ENCODE measurements around the gene ABO. TPM values are rescaled to one million over a fixed set of nuclear protein-coding genes. Genes with fewer than 3 reads are reported as not detected.
"Not testable (repeated sequence)": the region's sequence is repeated elsewhere in the genome, so short reads cannot be mapped to it uniquely, and the experiment has no call there.

The ABO gene
- total and polyA plus RNA-seq, 2 donors (not counting 3 experiments of a cell fraction or from before 2014, with no cell fraction given) = not detected

DNA sequence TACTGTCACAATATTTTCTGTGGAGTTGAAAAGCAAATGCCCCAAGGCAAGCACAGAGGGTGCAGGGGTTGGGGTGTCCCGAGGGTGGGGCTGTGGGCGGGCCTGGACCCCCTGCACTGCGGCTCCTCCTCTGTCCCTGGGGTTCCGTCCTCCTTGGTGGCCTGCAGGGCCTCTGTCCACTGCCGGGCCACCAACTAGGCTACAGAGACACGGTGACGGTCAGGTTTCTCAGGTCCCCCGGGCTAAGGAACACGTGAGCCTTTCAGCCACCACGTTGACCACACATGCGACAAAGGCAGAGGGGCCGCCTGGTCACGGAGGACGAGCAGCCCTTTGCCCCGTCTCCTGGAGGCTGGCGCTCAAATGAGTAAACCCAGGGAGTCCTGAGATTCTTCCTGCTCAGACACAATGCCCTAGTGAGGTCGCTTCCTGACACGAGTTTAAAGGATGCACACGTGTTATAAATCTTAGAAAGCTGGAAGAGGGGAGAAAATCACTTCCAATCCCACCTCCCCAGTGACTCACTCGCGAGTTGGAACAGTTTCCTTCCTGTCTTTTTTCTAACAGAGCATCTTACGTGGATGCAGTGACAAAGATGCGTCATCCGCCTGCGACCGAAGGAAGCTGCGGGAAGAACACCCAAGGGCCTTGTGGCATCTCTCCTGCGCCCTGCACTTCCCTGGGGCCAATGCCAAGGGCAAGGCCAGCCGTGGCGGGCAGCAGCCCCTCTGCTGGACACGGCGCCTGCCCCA, 41.1 kb downstream of the ABO start:
- no peaks in the 10 kb centered on the region for H4K20me1 ChIP-seq (replicated peaks; ENCODE audit: control insufficient read depth, extremely low read depth, insufficient read depth, low read length)
- dilution Hi-C loops (cut with MboI; ENCODE audit: extremely low pct_ligation_motif_present, low sequenced_read_pairs) (no loop called here), intact Hi-C loops (cut with micrococcal nuclease) (no loop called here)
- peaks cover 17% of the 10 kb centered on the region for H3K4me1 ChIP-seq (ENCODE audit: control insufficient read depth, extremely low read depth, insufficient read depth, low read length)
- H3K9me3 ChIP-seq (replicated peaks; ENCODE audit: control insufficient read depth, insufficient read depth, low read length) = no peaks in the 10 kb centered on the region
- no peaks in the 10 kb centered on the region for H3K36me3 ChIP-seq (ENCODE audit: control insufficient read depth in 2 of 2, extremely low read depth in 1 of 2, insufficient read depth in 2 of 2, low read length in 2 of 2)
- no TSS peak for BruUV-seq (replicated peaks)
- peak; percentile 70 for DNase-seq (ENCODE audit: low read depth, low spot score)
- H3K27me3 ChIP-seq (ENCODE audit: control insufficient read depth in 2 of 2, insufficient read depth in 2 of 2, low read length in 2 of 2) = peaks cover 0 to 2% of the 10 kb centered on the region in 2 experiments
- no peak overlapping the region for H3K9ac ChIP-seq (replicated peaks; ENCODE audit: extremely low read depth, insufficient read depth, low read length)
- ChIA-PET POLR2A (no interaction called here), CTCF (interaction anchor here (1.6 to 2.0 kb wide), 2 partner anchors 48 to 96 kb away, joined by 3 to 7 read pairs; no protein-coding TSS in a partner anchor)
- H3K4me3 ChIP-seq (replicated peaks in 1 of 3; ENCODE audit: insufficient read depth in 1 of 3, low read depth in 1 of 3, low read length in 3 of 3) = no peak overlapping the region
- peak overlapping the region; percentile 74 for H3K27ac ChIP-seq (ENCODE audit: insufficient read depth, low read depth, low read length)
- TF ChIP-seq JUN (IDR thresholded peaks at IDR 0.05; ENCODE audit: borderline replicate concordance, insufficient read depth, insufficient read length, low read depth) = peak; percentile 93
- no peak for TF ChIP-seq POLR2AphosphoS5 (IDR thresholded peaks at IDR 0.05; ENCODE audit: insufficient read depth, low read depth, low read length)
- no peak for TF ChIP-seq MYC (IDR thresholded peaks at IDR 0.05; ENCODE audit: low read depth, low read length)
- peak; percentile 70 for TF ChIP-seq FOS (IDR thresholded peaks at IDR 0.05; ENCODE audit: borderline replicate concordance, insufficient read depth, low read length)
- no peak for TF ChIP-seq EZH2 (IDR thresholded peaks at IDR 0.05; ENCODE audit: borderline replicate concordance, low read depth, low read length, severe bottlenecking)
- TF ChIP-seq POLR2A (IDR thresholded peaks at IDR 0.05; ENCODE audit: low read depth, low read length) = no peak
- TF ChIP-seq GATA2 (IDR thresholded peaks at IDR 0.05; ENCODE audit: insufficient read depth, insufficient read length, low read depth, low read length) = no peak
- TF ChIP-seq, protein P1, sequence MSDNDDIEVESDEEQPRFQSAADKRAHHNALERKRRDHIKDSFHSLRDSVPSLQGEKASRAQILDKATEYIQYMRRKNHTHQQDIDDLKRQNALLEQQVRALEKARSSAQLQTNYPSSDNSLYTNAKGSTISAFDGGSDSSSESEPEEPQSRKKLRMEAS (IDR thresholded peaks at IDR 0.05; ENCODE audit: insufficient read depth, insufficient read length) = peak; percentile 69
- TF ChIP-seq, protein P2, sequence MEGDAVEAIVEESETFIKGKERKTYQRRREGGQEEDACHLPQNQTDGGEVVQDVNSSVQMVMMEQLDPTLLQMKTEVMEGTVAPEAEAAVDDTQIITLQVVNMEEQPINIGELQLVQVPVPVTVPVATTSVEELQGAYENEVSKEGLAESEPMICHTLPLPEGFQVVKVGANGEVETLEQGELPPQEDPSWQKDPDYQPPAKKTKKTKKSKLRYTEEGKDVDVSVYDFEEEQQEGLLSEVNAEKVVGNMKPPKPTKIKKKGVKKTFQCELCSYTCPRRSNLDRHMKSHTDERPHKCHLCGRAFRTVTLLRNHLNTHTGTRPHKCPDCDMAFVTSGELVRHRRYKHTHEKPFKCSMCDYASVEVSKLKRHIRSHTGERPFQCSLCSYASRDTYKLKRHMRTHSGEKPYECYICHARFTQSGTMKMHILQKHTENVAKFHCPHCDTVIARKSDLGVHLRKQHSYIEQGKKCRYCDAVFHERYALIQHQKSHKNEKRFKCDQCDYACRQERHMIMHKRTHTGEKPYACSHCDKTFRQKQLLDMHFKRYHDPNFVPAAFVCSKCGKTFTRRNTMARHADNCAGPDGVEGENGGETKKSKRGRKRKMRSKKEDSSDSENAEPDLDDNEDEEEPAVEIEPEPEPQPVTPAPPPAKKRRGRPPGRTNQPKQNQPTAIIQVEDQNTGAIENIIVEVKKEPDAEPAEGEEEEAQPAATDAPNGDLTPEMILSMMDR (IDR thresholded peaks at IDR 0.05; ENCODE audit: extremely low read depth in 1 of 2, insufficient read depth in 1 of 2, low read depth in 1 of 2, low read length in 2 of 2) = no peak
- H3K9me1 ChIP-seq (replicated peaks; ENCODE audit: control insufficient read depth, extremely low read depth, insufficient read depth, low read length) = no peaks in the 10 kb centered on the region
- peak overlapping the region; percentile 58 for H2AFZ ChIP-seq (ENCODE audit: low read depth, low read length)
- FAIRE-seq = peak; percentile 83
- no peak overlapping the region for H3K4me2 ChIP-seq (ENCODE audit: insufficient read depth, low read length)
- H3K79me2 ChIP-seq (ENCODE audit: control insufficient read depth, insufficient read depth, low read length) = no peaks in the 10 kb centered on the region

DNA sequence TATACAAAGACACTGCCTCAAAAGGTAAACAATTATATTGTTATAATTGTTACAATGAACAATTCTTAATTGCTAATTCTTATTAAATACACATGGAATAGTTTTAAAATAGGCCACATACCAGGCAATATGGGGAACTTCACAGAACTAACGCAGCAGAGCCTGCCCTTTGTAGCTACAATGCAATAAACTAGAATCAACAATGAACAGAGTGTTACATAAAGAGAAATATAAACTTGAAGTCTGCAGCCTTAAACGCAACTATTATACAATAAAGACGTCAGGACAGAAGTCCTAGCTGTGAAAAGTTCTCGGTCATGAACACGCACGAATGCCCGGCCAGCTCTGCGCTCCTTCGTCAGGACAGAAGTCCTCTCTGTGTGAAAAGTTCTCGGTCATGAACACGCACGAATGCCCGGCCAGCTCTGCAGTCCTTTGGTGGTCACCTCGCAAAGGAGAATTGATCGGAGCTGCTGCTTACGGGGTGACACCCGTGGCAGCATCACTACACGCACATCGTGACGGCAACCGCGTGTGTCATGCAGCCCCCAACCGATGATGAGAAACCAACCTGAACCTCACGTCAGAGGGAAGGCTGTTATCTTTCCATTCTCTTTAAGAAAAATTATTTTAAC, 43.0 kb downstream of the ABO start:
- dilution Hi-C loops (cut with MboI; ENCODE audit: extremely low pct_ligation_motif_present, low sequenced_read_pairs); H2AFZ ChIP-seq (ENCODE audit: low read depth, low read length); H3K36me3 ChIP-seq (ENCODE audit: control insufficient read depth in 2 of 2, extremely low read depth in 1 of 2, insufficient read depth in 2 of 2, low read length in 2 of 2); H3K4me1 ChIP-seq (ENCODE audit: control insufficient read depth, extremely low read depth, insufficient read depth, low read length); H3K4me2 ChIP-seq (ENCODE audit: insufficient read depth, low read length); H3K9ac ChIP-seq (replicated peaks; ENCODE audit: extremely low read depth, insufficient read depth, low read length); H3K4me3 ChIP-seq (replicated peaks in 1 of 3; ENCODE audit: insufficient read depth in 1 of 3, low read depth in 1 of 3, low read length in 3 of 3); H3K9me3 ChIP-seq (replicated peaks; ENCODE audit: control insufficient read depth, insufficient read depth, low read length); H4K20me1 ChIP-seq (replicated peaks; ENCODE audit: control insufficient read depth, extremely low read depth, insufficient read depth, low read length); intact Hi-C loops (cut with micrococcal nuclease); H3K79me2 ChIP-seq (ENCODE audit: control insufficient read depth, insufficient read depth, low read length); DNase-seq (ENCODE audit: low read depth, low spot score); FAIRE-seq; H3K27me3 ChIP-seq (ENCODE audit: control insufficient read depth in 2 of 2, insufficient read depth in 2 of 2, low read length in 2 of 2); H3K27ac ChIP-seq (ENCODE audit: insufficient read depth, low read depth, low read length); BruUV-seq (replicated peaks); CTCF ChIA-PET; POLR2A ChIA-PET; H3K9me1 ChIP-seq (replicated peaks; ENCODE audit: control insufficient read depth, extremely low read depth, insufficient read depth, low read length): not testable (repeated sequence)

Data from endothelial cell of umbilical vein (primary cell).